Measurements from ENCODE around the gene ANTXR1. TPM values are rescaled to one million over a fixed set of nuclear protein-coding genes. Genes with fewer than 3 reads are reported as not detected.

The ANTXR1 gene
- total and polyA plus RNA-seq, 2 donors (not counting 3 experiments of a cell fraction or from before 2014, with no cell fraction given), result 4.2 to 17.3 TPM

GRCh38 chr2:69065735-69066336, 52.9 kb downstream of the ANTXR1 start:
- peaks cover 18% of the 10 kb centered on the region for H3K4me1 ChIP-seq (ENCODE audit: control insufficient read depth, extremely low read depth, insufficient read depth, low read length)
- no peaks in the 10 kb centered on the region for H3K27me3 ChIP-seq (ENCODE audit: control insufficient read depth in 2 of 2, insufficient read depth in 2 of 2, low read length in 2 of 2)
- CTCF ChIA-PET, result interaction anchor here (2.0 kb wide), 1 partner anchor 16 kb away, joined by 4 read pairs; no protein-coding TSS in a partner anchor
- no peak overlapping the region for H3K27ac ChIP-seq (ENCODE audit: insufficient read depth, low read depth, low read length)
- H3K4me3 ChIP-seq (replicated peaks in 1 of 3; ENCODE audit: insufficient read depth in 1 of 3, low read depth in 1 of 3, low read length in 3 of 3), result no peak overlapping the region
- BruUV-seq (replicated peaks), result no TSS peak
- H3K9ac ChIP-seq (replicated peaks; ENCODE audit: extremely low read depth, insufficient read depth, low read length), result no peak overlapping the region
- no peaks in the 10 kb centered on the region for H3K79me2 ChIP-seq (ENCODE audit: control insufficient read depth, insufficient read depth, low read length)
- H3K4me2 ChIP-seq (ENCODE audit: insufficient read depth, low read length), result no peak overlapping the region
- FAIRE-seq, result no peak
- no peaks in the 10 kb centered on the region for H3K9me1 ChIP-seq (replicated peaks; ENCODE audit: control insufficient read depth, extremely low read depth, insufficient read depth, low read length)
- dilution Hi-C loops (cut with MboI; ENCODE audit: extremely low pct_ligation_motif_present, low sequenced_read_pairs), result no loop called here
- no peaks in the 10 kb centered on the region for H4K20me1 ChIP-seq (replicated peaks; ENCODE audit: control insufficient read depth, extremely low read depth, insufficient read depth, low read length)
- no peak for DNase-seq (ENCODE audit: low read depth, low spot score)
- H3K36me3 ChIP-seq (ENCODE audit: control insufficient read depth in 2 of 2, extremely low read depth in 1 of 2, insufficient read depth in 2 of 2, low read length in 2 of 2), result no peaks in the 10 kb centered on the region
- no peak for TF ChIP-seq EZH2 (IDR thresholded peaks at IDR 0.05; ENCODE audit: borderline replicate concordance, low read depth, low read length, severe bottlenecking)
- TF ChIP-seq POLR2AphosphoS5 (IDR thresholded peaks at IDR 0.05; ENCODE audit: insufficient read depth, low read depth, low read length), result no peak
- TF ChIP-seq GATA2 (IDR thresholded peaks at IDR 0.05; ENCODE audit: insufficient read depth, insufficient read length, low read depth, low read length), result no peak
- no peak for TF ChIP-seq CTCF (IDR thresholded peaks at IDR 0.05; ENCODE audit: extremely low read depth in 1 of 2, insufficient read depth in 1 of 2, low read depth in 1 of 2, low read length in 2 of 2)
- TF ChIP-seq MAX (IDR thresholded peaks at IDR 0.05; ENCODE audit: insufficient read depth, insufficient read length), result no peak
- no peak for TF ChIP-seq JUN (IDR thresholded peaks at IDR 0.05; ENCODE audit: borderline replicate concordance, insufficient read depth, insufficient read length, low read depth)
- no peak for TF ChIP-seq POLR2A (IDR thresholded peaks at IDR 0.05; ENCODE audit: low read depth, low read length)
- TF ChIP-seq FOS (IDR thresholded peaks at IDR 0.05; ENCODE audit: borderline replicate concordance, insufficient read depth, low read length), result no peak
- no peak for TF ChIP-seq MYC (IDR thresholded peaks at IDR 0.05; ENCODE audit: low read depth, low read length)
- intact Hi-C loops (cut with micrococcal nuclease), result no loop called here
- no peaks in the 10 kb centered on the region for H3K9me3 ChIP-seq (replicated peaks; ENCODE audit: control insufficient read depth, insufficient read depth, low read length)
- POLR2A ChIA-PET, result no interaction called here
- H2AFZ ChIP-seq (ENCODE audit: low read depth, low read length), result no peak overlapping the region
